Measurements from ENCODE around the gene ANXA5.
"Not testable (repeated sequence)": the region's sequence is repeated elsewhere in the genome, so short reads cannot be mapped to it uniquely, and the experiment has no call there.

Gene ANXA5
- 68.9 to 122 reads per million in 2 donors for total RNA-seq

DNA sequence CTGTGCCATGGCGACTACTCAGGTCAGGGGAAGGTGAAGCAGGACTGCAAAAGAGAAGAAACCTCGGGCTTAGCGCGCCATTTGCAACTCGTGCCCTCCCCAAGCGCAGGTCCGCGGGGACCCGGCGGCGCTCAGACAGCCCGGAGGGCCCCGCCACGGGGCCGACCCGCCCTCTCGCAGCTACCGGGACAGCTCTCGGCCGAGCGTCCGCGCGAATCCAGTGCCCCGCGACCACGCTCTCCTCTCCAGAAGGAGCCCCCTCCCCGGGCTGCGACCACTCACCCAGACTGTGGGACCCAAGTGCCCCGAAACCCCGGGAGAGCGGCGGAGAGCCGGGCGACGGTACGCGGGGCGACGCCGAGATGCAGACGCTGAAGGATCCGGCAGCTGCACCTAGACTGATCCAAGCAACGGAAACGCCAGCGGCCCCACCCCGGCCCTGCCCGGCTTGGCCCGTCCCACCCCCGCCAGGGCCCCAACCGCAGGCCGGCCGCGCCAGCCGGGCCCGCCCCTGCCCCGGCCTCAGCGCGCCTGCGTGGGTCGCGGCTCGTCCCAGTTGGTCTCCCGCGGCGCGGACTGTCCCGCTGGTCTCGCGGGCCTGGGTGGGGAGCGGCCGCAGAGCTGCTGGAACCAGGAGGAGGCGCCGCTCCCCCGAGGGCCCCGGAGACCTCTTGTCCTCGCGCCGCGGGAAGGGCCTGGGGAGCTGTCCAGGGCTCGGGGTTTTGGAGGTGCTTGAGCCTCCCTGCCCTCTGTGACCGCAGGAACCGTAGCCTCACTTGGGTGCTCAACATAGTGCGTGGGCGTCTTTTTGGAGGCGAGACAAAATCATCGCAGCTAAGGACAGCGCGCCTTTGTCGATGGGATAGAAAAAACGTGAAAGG is at the start of gene ANXA5:
Gene ANXA5, minus strand, starts transcription at position 400 of the 881 bp plus-strand sequence. Its CDS starts 391 bp downstream, at position 9.
- peak; percentile 39 to 80 (median 66) for DNase-seq

DNA sequence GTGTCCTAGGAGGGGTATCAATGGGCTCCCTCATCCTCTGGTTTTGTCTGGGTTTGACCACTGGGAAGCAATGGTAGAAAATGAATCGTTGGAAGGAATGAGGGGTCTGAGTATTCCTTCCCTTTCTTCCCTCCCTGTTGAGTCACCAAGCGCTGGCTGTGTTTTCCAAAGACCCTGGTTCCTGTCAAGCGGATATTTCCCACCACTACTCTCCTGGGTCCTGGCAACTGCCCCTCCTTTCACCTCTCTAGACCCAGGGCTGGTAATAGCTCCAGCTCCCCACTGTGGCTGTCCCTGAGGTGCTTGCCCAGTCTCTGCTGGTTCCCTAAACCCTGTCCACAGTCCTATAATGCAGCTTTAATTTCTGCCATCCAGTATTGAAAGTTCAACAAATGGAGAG is 46.0 kb upstream of the ANXA5 start:
- DNase-seq: no peak

DNA sequence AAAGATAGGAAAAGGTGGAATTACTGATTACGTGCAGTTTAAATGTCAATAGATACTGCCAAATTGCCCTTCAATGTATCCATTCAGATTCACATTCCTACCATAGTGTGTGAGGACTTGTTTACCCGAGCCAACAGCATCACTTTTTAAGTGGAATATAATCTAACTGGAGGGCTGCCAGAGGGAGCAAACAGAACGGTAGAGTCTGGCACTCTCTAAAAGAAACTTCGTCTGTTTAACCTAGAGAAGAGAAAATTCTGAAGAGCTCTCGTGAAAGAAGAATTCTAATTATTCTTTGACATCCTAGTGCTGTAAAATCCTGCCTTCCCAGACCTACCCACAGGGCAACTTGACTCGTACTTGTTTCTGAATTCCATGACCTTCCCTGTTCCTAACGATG is 45.0 kb upstream of the ANXA5 start:
- DNase-seq: no peak

DNA sequence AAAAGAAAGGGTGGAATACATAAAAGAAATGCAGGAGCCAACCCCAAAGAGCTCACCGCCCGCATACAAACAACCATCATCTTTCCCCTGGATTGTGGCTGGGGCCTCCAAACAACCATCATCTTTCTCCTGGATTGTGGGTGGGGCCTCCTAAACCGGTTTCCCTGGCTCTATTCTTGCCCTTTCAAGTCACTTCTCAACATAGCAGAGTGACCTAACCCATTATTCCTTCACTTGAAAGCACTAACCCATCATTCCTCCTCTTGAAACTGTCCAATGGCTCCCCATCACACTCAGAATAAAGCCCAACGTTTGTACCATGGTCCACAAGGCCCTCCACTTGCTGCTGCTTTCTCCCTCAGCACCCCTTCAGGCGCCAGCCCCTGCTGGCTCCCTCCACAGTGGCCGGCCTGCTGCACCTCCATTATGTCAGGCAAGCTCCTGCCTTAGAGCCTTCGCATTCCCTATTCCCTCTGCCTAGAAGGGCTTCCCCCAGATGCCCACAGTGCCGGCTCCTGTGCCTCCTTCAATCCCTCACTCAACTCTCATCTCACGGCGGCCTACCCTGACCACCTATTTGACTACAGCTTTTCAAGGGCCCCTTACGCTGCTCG is 44.1 kb upstream of the ANXA5 start:
- no peak for DNase-seq

DNA sequence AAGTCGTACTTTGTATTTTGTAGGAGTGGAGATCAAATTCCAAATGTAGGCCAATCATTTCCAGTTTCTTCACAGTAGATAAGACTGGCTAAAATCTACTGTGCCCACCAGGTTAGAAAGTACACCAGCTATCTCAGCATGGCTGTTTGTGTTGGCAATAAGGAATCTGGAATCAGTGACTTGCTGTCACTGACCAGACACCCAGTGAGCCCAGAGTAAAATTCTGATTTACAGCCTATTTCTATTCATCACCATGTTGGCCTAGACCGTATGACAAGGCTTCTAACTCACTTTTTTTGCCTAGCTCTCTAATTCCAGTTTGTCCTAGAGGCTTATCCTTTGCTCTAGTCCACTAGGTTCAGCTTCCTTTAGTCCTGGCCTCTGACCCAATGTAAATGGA is 42.8 kb upstream of the ANXA5 start:
- DNase-seq: no peak

DNA sequence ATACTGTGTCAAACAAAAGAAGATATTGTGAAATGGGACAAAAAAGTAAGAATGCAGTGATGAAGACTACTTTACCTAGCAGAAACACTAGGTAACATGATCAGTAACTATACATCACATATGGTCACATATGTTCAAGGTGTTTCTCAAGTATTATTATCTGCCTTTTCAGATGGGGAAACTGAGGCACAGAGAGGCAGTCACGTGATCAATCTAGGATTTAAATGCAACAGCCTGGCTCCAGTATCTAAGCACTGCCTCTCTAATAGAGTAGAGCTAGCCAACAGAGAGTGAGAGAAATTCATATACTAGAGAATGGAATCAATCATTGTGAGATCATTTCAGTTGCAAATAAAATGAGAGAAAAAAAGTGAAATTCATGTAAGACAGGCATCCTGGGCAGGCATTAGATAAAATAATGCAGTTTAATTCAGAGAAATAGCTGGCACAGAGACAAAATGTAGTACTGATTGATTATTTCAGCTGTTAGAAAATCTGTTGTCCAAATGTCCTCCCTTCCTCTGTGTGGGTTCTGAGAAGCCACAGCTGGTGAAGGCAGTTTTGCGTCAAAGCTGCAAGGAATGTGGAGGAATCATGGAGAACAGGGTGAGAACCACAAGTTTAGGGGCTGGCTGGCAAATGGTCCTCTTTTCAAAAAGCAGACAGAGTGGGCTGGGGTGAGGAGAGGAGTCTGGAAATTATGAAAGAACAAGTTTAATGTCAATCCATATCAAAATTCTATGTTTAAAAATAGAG is 42.2 kb upstream of the ANXA5 start:
- DNase-seq: no peak

DNA sequence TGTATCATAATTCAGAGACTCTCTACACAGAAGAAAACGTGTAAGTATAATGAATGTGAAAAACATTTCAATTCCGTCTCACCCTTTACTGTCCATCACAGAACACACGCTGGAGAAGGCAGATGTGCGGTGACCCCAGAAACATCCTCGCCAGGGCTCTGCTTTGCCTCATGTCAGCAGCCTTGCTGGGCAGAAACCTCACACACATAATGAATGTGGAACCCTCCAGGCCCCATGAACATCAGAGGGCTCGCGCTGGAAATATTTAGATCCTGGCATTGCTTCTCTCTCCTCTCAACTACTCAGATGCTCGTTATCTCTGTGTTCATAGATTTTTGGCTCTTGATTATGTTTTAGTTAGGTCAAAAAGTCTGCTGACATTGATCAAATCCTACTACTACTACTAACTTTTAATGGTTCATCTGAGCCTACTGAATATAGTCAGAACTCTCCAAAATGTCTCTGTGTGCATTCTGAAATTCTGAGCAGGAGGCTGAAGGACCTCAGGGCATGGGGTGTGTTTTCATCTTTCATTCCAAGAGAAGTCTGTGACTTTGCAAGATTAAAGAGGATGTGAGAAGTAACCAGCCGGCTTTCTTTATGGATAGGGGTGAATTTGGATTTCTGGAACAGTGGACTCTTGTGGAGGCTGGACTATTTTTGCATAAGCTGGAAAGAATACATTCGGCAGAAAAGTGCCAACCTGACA is 41.2 kb upstream of the ANXA5 start:
- no peak for DNase-seq

DNA sequence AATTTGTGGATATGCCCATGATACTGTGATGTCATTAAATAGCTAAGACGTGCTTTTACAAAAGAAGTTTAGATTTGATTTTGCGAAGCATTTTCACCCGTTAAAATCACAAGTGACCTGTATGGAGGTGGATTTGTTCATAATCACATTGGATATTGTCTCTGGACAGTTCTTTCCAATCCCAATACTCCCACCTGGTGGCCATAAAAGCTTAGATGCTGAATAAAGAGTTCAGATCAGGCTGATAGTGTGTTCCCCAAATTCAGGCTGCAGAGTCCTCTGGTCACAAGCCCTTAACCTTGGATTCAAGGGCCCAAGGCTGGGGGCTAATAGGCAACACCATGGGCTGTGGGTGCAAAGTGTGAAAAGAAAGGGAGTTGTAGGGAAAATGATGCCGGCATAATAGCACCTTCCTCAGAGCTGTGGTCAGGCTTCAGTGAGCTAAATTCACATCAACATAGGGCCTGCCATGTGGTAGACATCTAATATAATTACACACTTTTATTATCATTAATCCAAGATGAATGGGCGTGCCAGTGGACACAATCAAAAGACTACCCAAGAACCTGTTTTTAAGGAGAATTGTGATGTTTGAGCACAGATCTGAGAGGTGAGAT is 40.1 kb upstream of the ANXA5 start:
- peak in 1 of 5 experiments; percentile 26 for DNase-seq

DNA sequence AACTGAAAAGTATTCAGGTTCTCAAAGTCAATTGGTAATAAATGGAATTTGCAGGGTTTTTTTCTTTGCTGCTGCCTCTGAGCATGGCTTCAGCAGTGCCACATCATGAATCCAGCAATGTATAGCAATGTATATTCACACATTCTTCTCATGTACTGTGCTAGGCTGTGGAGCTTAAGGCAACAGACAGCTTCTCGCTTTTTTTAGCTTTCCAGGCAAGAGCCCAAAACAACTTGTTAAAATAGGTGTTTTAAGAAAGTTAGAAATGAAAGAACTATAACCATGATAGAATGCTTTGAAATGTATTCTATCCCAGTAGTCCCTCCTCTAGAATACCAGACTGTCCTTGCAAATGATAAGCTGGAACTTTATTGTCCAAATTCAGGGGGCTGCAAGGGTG is 37.8 kb upstream of the ANXA5 start:
- DNase-seq: no peak

DNA sequence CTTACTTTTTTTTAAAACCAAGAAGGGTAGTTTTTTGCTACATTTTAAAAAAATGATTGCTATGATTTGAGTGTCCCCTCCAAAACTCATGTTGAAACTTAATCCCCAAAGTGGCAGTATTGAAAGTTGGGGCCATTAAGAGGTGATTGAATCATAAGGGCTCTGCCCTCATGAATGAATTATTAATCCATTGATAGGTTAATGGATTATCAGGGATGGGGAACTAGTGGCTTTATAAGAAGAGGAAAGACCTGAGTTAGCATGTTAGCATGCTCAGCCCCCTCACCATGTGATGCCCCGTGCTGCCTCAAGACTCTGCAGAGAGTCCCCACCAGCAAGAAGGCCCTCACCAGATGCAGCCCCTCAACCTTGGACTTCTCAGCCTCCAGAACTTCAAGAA is 37.2 kb upstream of the ANXA5 start:
- no peak for DNase-seq

DNA sequence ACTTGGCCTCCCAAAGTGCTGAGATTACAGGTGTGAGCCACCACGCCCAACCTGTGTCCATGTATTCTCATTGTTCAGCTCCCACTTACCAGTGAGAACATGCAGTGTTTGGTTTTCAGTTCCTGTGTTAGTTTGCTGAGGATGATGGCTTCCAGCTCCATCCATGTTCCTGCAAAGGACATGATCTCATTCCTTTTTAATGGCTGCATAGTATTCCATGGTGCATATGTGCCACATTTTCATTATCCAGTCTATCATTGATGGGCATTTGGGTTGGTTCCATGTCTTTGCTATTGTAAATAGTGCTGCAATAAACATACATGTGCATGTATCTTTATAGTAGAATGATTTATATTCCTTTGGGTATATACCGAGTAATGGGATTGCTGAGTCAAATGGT is 33.0 kb upstream of the ANXA5 start:
- not testable (repeated sequence) for DNase-seq

DNA sequence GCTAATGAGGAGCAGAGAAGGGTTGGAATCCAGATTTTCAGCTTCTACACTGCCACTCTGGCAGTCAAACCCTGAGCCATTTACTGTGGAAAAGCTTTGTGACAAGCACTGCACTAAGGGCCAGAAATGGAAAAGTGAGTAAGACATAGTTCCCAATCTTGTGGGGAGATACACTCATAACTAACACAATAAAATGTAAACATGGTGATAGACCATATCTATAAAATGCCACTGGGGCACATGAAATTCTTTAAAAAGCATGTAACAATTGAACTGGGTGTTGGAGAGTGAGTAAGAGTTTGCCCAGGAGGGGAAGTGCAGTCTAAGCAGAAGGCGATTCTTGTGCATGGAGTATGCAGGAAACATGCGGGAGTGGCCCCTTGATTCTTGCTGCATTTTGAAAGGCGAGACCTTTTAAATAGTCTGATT is 32.0 kb upstream of the ANXA5 start:
- DNase-seq: no peak

DNA sequence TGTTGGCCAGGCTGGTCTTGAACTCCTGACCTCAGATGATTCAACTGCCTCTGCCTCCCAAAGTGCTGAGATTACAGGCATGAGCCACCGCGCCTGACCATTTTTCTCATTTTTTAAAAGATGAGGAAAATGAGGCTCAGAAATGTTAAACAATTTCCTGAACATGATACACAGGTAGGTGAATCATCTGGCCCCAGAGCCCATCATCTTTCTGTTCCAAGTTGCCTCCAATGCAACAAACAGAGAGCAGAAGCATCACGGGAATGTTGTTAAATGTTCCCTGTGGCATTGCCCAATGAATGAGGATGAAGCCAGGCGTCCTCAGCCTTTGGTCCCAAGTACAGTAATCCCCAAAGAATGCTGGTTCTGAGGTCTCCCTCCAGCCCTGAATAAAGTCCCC is 31.3 kb upstream of the ANXA5 start:
- DNase-seq: no peak

DNA sequence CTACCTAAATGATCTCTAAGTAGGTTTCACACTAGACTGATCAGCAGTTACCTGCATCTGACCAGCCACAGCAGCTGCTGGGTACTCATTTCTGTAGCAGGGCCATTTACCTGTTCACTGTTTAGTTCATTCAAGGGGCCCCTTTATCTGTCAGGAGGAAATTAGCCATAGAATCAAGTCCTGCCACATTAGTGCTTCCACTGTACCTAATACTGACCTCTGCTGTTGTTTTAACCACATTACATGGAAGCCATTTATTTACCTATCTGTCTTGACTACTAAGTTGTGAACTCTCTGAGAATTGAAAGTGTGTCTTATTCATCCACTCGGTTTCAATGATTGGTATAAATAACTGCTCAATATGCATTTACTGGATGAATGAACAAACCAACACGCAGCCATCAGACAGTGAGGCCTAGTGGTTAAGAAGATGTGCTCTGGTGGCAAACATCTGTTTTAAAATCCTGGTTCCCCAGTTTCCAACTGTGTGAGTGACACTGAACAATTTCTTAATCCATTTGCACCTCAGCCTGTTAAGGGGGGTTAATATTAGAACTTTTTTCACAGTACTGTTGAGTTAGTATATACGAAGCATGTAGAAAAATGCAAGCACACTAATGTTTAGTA is 30.0 kb upstream of the ANXA5 start:
- DNase-seq: peak in 2 of 5 experiments; percentile 34 to 71

DNA sequence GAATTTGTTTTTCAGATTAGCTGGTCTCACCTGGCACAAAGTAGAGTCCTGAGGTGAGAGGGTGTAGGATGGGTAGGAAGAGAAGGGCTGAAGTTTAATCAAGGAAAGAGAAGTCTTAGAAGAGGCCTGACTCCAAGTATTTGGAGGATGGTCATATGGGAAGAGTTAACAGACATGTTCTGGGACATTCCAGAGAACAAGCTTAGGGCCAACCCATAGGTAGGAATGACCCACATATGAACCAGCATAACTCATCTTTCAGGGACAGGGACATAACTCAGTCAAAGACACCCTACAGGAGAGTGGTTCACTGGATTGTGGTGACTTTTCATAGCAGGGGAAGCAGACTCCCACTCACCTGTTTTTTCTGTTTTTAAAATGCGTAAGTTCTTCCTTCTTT is 27.9 kb upstream of the ANXA5 start:
- no peak for DNase-seq

DNA sequence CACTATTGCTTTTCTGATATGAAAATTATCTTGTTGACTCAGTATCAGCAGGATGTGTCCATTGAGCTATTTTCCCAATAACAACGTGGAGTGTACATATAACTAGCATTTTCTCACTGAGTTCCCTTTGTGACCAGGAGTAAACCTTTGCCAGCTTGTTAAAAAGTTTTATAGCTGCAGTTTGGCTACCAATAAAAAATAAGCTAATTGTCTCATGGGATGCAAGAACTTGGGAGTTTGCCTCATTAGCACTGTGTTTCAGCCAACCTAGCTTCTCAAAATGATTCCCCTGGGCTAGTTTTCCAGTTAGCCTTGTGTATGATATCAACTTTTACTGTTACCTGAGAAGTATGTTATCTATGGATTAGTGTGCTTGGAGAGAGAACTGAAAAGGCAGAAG is 24.9 kb upstream of the ANXA5 start:
- DNase-seq: no peak

DNA sequence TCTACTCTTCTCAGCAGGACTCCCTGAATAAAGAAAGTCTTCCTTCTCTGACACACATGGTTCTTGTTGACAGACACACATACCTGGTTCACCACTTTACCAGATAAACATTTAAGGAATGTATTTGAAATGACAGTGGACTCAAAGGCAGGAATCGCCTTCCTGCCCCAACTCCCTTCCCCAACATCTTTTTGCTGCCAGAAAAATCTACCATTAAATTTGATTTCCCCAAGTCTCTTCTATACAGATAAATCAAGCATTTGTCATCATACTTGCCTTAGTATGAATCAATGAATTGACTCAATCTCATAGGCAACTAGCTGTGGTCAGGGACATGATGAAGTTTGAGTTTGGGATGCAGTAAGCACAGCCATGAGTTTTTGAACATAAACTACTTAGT is 23.3 kb upstream of the ANXA5 start:
- no peak for DNase-seq

DNA sequence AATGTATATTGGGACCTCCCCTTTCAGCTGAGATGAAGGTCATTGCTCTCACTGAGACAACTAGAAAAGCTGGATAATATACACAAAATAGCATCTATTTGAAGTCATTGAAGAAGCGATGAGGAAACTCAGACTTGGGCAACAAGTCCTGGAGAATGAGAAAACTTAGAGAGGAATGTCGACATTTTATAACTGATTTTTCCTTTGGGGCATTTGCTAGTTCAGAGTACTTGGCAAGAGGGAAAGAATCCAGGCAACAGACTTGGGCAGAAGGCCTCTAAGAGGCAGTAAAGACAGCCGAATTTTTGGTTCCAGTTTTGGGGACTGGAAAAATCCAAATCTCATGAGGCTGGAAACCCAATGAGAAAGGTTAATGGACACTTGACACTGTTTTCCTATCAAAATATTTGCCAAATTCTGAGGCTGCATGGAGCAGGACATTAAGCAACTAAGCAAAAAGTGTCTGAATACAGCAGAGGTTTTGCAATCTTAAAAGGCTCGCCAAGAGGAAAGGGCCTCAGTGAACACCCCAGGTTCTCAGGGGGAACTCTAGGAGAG is 21.0 kb upstream of the ANXA5 start:
- DNase-seq: no peak

DNA sequence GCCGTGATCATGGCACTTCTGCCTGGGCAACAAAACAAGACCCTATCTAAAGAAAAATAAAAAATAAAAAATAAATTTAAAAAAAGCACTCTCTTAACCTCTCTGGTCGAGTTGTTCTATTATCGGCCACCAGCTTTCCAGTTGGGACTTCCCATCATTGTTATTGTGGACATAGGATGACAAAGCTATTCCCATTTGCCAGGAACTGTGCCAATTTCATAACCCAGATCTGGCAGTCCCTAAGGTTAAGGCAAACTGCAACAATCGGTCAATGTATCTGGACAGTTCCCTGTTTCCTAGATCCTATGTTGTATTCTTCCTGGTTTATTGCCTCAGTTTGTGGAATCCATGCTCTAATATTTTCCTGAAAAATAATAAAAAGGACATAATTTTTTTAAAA is 17.8 kb upstream of the ANXA5 start:
- no peak for DNase-seq

DNA sequence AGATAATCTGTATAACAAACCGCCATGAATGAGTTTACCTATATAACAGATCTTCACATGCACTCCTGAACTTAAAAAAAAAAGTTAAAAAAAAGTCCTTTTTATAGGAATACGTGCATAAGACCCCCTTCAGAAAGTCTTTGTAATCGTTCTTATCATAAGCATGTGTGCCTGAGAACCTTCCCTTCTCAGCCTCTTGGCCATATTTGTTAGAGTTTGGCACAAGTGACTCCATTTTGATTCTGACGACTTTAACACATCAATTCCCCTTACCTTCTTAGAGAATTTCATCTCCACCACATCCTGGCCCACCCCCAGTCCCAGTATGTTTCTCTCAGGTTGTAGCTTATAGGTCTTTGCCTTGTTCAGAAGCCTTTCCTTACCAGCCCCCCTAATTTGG is 16.0 kb upstream of the ANXA5 start:
- no peak for DNase-seq

DNA sequence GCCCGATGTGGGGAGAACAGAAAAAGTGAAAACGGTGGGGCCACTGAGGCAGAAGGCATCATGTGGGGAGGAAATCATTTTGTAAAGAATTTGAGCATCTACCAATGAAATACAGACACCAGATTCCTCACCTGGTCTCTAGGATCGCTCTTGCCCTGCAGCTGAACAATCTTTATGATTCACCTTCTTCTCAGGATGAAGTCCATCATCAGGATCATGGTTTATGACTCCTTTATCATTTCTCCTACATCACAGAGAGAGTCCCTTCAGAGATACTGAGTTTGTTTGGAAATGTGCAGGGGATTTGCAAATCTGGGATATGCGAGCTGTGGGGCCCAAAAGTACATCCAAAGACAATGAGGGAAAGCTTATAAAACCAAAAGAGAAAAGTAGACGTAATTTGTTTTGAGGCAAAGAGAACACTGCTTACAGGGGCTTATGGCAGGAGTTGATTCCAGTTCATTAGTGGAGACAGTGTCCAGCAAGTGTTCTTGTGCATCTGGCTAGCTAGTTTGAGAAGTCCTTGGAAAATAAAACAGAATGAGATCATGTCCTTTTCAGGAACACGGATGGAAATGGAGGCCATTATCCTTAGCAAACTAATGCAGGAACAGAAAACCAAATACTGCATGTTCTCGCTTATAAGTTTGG is 15.3 kb upstream of the ANXA5 start:
- DNase-seq: no peak

All from T-helper 2 cell (primary cell).